Keratinocyte (primary cell): Measurements from ENCODE around the gene WDR1. TPM values are rescaled to one million over a fixed set of nuclear protein-coding genes. Genes with fewer than 3 reads are reported as not detected.

Source experiments
- DNase-seq: peaks from one replicate; pipeline ENCODE4 v3.0.0-alpha.2; 2011; ENCODE audit warnings: low read depth, missing footprints, low spot score
- FAIRE-seq: peaks from 2 replicates; lab custom pipeline; 2011; peaks lifted over from hg19 to GRCh38; lab: Jason Lieb, UNC
- H2AFZ ChIP-seq: 2 replicates; pipeline ENCODE4 v1.6.0; 2012; ENCODE audit warnings: low read length, control low read depth, inconsistent platforms; ENCODE audit not compliant: control insufficient read depth
- H3K27ac ChIP-seq: 2 replicates; pipeline ENCODE4 v1.5.1; 2011; ENCODE audit warnings: low read length; ENCODE audit not compliant: control insufficient read depth, insufficient read depth
- H3K27me3 ChIP-seq: 3 replicates; pipeline ENCODE4 v1.6.0; 2011; ENCODE audit warnings: low read length; ENCODE audit not compliant: control insufficient read depth, insufficient read depth; ENCODE audit errors: extremely low read depth
- H3K36me3 ChIP-seq, 2 experiments: 2 replicates in 1 of 2; 3 replicates in 1 of 2; pipeline ENCODE4 v1.5.1; 2011; ENCODE audit warnings: low read length in 2 of 2, mild to moderate bottlenecking in 1 of 2; ENCODE audit not compliant: control insufficient read depth in 2 of 2, insufficient read depth in 2 of 2; ENCODE audit errors: extremely low read depth in 1 of 2
- H3K4me1 ChIP-seq: 3 replicates; pipeline ENCODE4 v1.5.1; 2011; ENCODE audit warnings: low read length; ENCODE audit not compliant: control insufficient read depth, insufficient read depth; ENCODE audit errors: extremely low read depth
- H3K4me2 ChIP-seq: 3 replicates; pipeline ENCODE4 v1.6.0; 2011; ENCODE audit warnings: low read depth, low read length; ENCODE audit not compliant: control insufficient read depth, insufficient read depth; ENCODE audit errors: extremely low read depth
- H3K4me3 ChIP-seq, 3 experiments: fragments of 200-600 bp in 1 of 3; sonication (generic) in 1 of 3; 2 replicates in 2 of 3; 3 replicates in 1 of 3; pipeline ENCODE4 v1.5.1; 2011 to 2016; ENCODE audit warnings: low read length in 3 of 3, mild to moderate bottlenecking in 3 of 3, control low read depth in 2 of 3, inconsistent platforms in 1 of 3, low read depth in 1 of 3, mixed read lengths in 1 of 3, mixed run types in 1 of 3, moderate library complexity in 1 of 3; ENCODE audit not compliant: control insufficient read depth in 2 of 3, insufficient read depth in 2 of 3; ENCODE audit errors: extremely low read depth in 1 of 3
- H3K79me2 ChIP-seq: 2 replicates; pipeline ENCODE4 v1.6.0; 2012; ENCODE audit warnings: low read length; ENCODE audit not compliant: control insufficient read depth, insufficient read depth
- H3K9ac ChIP-seq: 3 replicates; pipeline ENCODE4 v1.6.0; 2011; ENCODE audit warnings: low read length; ENCODE audit not compliant: control insufficient read depth, insufficient read depth; ENCODE audit errors: extremely low read depth
- H3K9me1 ChIP-seq: 3 replicates; pipeline ENCODE4 v1.6.0; 2011; ENCODE audit warnings: low read length; ENCODE audit not compliant: control insufficient read depth, insufficient read depth; ENCODE audit errors: extremely low read depth
- H3K9me3 ChIP-seq: 2 replicates; pipeline ENCODE4 v1.5.1; 2012; ENCODE audit warnings: low read depth, low read length; ENCODE audit not compliant: control insufficient read depth
- H4K20me1 ChIP-seq: 3 replicates; pipeline ENCODE4 v1.6.0; 2011; ENCODE audit warnings: low read length; ENCODE audit not compliant: control insufficient read depth, insufficient read depth; ENCODE audit errors: extremely low read depth
- EZH2 ChIP-seq: IDR thresholded peaks from one replicate; pipeline ENCODE4 v1.6.1; 2012; ENCODE audit warnings: inconsistent platforms, mild to moderate bottlenecking, low read length, moderate library complexity
- dilution Hi-C: fragments of 300-500 bp; cut with MboI; formaldehyde crosslinking; loops from one replicate; pipeline ENCODE4 v1.7.0; 2020; ENCODE audit warnings: low sequenced_read_pairs; ENCODE audit not compliant: extremely low pct_ligation_motif_present
- polyA plus RNA-seq, 5 experiments: library from polyadenylated mRNA; depleted of rRNA in 3 of 5; stranded (reverse) in 3 of 5; stranded (forward) in 1 of 5; unstranded in 1 of 5; fragments of >200 nt; gene quantifications; 1 replicate in 1 of 5; 2 replicates in 3 of 5; 3 replicates in 1 of 5; pipeline versions ENCODE4 v1.2.1 to v1.2.3, GENCODE V29; 2011 to 2012; ENCODE audit warnings: missing spikeins in 2 of 5, low read depth in 1 of 5, low replicate concordance in 1 of 5
- TF ChIP-seq, protein P1 (sequence below), 3 experiments: IDR thresholded peaks in 1 of 3; conservative IDR thresholded peaks in 1 of 3; optimal IDR thresholded peaks in 1 of 3; 2 replicates in 2 of 3; 3 replicates in 1 of 3; pipeline versions ENCODE3 to v1.5.1; 2011; ENCODE audit warnings: low read length in 3 of 3, mild to moderate bottlenecking in 3 of 3, moderate library complexity in 2 of 3, control low read depth in 1 of 3, inconsistent platforms in 1 of 3; ENCODE audit not compliant: insufficient read depth in 2 of 3; ENCODE audit errors: extremely low read depth in 1 of 3

Gene WDR1
- polyA plus RNA-seq, 1 donor (not counting 4 experiments of a cell fraction or from before 2014, with no cell fraction given), result 423 TPM

DNA sequence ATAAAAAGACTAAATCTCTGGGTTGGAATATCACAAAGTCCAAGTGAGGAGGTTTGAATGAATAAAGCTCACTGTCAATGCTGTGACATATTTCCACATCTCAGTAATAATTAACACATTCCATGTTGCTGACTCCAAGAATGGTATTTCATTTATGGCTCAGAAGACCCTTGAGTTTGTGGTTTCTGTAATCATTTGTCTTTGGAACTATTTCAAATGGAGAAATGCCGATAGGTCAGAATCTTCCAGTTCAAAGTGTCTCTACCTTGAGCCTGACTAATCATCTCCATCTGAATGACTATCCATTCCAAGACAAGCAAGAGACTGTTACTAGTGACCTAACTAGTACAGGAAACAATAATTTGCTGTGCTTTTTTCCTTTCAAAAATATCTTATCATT, 71.1 kb downstream of the WDR1 start:
- dilution Hi-C loops, result no loop called here
- H3K9ac ChIP-seq, result no peak overlapping the region
- H3K9me1 ChIP-seq, result no peaks in the 10 kb centered on the region
- H3K27ac ChIP-seq, result no peak overlapping the region
- no peak overlapping the region for H3K4me2 ChIP-seq
- FAIRE-seq, result peak; percentile 86
- no peak overlapping the region for H3K4me3 ChIP-seq
- H2AFZ ChIP-seq, result no peak overlapping the region
- H3K79me2 ChIP-seq, result no peaks in the 10 kb centered on the region
- no peaks in the 10 kb centered on the region for H4K20me1 ChIP-seq
- DNase-seq, result peak; percentile 67
- TF ChIP-seq, protein P1, sequence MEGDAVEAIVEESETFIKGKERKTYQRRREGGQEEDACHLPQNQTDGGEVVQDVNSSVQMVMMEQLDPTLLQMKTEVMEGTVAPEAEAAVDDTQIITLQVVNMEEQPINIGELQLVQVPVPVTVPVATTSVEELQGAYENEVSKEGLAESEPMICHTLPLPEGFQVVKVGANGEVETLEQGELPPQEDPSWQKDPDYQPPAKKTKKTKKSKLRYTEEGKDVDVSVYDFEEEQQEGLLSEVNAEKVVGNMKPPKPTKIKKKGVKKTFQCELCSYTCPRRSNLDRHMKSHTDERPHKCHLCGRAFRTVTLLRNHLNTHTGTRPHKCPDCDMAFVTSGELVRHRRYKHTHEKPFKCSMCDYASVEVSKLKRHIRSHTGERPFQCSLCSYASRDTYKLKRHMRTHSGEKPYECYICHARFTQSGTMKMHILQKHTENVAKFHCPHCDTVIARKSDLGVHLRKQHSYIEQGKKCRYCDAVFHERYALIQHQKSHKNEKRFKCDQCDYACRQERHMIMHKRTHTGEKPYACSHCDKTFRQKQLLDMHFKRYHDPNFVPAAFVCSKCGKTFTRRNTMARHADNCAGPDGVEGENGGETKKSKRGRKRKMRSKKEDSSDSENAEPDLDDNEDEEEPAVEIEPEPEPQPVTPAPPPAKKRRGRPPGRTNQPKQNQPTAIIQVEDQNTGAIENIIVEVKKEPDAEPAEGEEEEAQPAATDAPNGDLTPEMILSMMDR (optimal IDR thresholded peaks at IDR 0.05 in 1 of 3, IDR thresholded peaks at IDR 0.05 in 1 of 3, conservative IDR thresholded peaks at IDR 0.05 in 1 of 3; ENCODE audit: extremely low read depth in 1 of 3, insufficient read depth in 2 of 3, low read length in 3 of 3), result no peak
- TF ChIP-seq EZH2, result no peak
- H3K4me1 ChIP-seq, result peaks cover 32% of the 10 kb centered on the region
- H3K9me3 ChIP-seq, result no peaks in the 10 kb centered on the region
- no peaks in the 10 kb centered on the region for H3K36me3 ChIP-seq
- no peaks in the 10 kb centered on the region for H3K27me3 ChIP-seq

DNA sequence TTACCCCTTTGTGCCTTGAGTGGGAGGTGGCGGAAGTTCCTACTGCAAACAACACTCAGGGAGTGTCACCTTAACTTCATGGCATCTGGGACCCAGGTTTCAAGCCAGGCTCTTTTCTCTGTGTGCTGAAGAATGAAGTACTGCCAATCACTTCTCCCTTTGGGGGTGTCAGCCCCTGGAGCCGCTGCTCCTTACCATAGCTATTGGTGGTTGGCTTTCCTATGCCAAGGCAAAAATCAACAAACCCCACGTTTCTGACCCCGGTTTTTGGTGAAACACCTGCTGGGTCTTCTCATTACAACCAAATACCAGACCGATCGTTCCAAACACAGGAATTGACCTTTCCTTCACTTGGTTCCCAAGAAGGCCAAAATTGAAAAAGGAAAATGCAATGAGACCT, 75.6 kb downstream of the WDR1 start:
- DNase-seq, result no peak
- Histone ChIP-seq H4K20me1 (no peaks in the 10 kb centered on the region), H3K27ac (no peak overlapping the region), H3K9ac (no peak overlapping the region), H3K79me2 (no peaks in the 10 kb centered on the region), H2AFZ (no peak overlapping the region), H3K4me2 (no peak overlapping the region), H3K4me1 (peaks cover 9% of the 10 kb centered on the region), H3K27me3 (no peaks in the 10 kb centered on the region), H3K9me1 (no peaks in the 10 kb centered on the region), H3K36me3 (no peaks in the 10 kb centered on the region), H3K9me3 (no peaks in the 10 kb centered on the region), H3K4me3 (no peak overlapping the region)
- no peak for FAIRE-seq
- dilution Hi-C loops, result no loop called here
- no peak for TF ChIP-seq EZH2
- TF ChIP-seq, protein P1 (optimal IDR thresholded peaks at IDR 0.05 in 1 of 3, IDR thresholded peaks at IDR 0.05 in 1 of 3, conservative IDR thresholded peaks at IDR 0.05 in 1 of 3; ENCODE audit: extremely low read depth in 1 of 3, insufficient read depth in 2 of 3, low read length in 3 of 3), result no peak
